ENCODE measurements around the gene USP3.

DNA sequence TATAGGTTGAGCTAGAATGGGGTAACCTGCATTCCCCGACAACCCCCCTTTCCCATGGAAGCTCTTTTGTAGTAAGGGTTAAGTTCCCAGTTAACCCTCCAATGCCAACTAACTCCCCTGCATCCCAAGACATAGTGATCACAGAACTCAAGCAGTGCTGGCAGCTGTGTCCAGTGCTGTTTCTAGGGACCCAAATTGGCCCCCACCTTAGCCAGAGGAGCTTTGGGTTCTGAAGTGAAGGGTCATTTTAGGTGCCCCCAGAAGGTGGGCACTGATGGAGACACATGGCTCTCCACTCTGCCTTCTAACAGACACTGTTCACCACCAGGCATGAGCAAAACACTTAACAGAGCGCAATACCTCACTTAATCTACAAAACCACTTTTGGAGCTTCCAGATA lies 99.9 kb downstream of the USP3 start:
- TF ChIP-seq CTCF (IDR thresholded peaks at IDR 0.05) (no peak), EZH2 (IDR thresholded peaks at IDR 0.05; ENCODE audit: borderline replicate concordance, insufficient read depth, low read depth, low read length, poor library complexity, severe bottlenecking) (no peak)

All from B cell (primary cell).